GM12873 (cell line): ENCODE data around the gene PLEKHM1.

ENCODE experiments used
- TF ChIP-seq, protein P1 (sequence below): IDR thresholded peaks from 2 replicates; pipeline ENCODE4 v1.5.1; 2012; ENCODE audit warnings: low read depth, mild to moderate bottlenecking, moderate library complexity, low read length, control low read depth; ENCODE audit not compliant: insufficient read depth; ENCODE audit errors: missing control alignments

PLEKHM1 gene

DNA sequence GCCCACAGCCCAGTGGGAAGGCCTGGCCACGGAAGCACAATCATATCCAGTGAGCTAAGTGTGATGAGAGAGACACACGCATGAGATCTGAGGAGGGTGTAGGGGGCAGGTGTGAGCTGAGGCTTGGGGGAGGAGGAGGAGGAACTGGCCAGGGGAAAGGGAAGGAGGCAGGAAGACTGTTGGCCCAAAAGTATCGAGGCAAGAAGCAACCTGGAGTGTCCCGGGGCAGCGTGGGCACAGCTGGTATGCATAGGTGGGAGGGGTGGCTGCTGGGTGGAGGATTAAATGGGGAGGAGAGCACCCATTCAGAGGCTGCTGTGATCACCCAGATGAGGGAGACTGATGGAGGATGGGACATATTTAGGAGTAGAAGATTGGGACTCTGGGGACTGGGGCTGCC lies 99.2 kb downstream of the PLEKHM1 start:
- TF ChIP-seq, protein P1, sequence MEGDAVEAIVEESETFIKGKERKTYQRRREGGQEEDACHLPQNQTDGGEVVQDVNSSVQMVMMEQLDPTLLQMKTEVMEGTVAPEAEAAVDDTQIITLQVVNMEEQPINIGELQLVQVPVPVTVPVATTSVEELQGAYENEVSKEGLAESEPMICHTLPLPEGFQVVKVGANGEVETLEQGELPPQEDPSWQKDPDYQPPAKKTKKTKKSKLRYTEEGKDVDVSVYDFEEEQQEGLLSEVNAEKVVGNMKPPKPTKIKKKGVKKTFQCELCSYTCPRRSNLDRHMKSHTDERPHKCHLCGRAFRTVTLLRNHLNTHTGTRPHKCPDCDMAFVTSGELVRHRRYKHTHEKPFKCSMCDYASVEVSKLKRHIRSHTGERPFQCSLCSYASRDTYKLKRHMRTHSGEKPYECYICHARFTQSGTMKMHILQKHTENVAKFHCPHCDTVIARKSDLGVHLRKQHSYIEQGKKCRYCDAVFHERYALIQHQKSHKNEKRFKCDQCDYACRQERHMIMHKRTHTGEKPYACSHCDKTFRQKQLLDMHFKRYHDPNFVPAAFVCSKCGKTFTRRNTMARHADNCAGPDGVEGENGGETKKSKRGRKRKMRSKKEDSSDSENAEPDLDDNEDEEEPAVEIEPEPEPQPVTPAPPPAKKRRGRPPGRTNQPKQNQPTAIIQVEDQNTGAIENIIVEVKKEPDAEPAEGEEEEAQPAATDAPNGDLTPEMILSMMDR: no peak

DNA sequence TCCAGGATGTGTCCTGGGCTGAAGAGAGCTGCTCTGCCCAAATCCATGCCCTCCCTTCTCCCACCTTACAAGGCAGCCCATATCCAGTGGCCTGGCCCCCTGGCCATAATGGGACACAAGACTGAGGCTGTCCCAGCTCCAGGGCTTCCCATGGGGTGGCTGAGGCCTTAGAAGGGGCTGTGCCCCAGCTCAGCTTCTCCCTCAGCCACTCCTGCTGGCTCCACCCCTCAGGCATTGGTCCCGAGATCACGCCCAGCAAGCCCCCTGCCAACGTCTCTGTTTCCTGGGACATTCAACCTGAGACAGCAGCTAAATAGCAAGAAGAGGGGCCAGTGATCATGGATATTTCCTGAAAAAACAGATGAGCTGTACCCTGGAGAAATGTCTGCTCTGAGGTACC lies 101.2 kb downstream of the PLEKHM1 start:
- TF ChIP-seq, protein P1: no peak

DNA sequence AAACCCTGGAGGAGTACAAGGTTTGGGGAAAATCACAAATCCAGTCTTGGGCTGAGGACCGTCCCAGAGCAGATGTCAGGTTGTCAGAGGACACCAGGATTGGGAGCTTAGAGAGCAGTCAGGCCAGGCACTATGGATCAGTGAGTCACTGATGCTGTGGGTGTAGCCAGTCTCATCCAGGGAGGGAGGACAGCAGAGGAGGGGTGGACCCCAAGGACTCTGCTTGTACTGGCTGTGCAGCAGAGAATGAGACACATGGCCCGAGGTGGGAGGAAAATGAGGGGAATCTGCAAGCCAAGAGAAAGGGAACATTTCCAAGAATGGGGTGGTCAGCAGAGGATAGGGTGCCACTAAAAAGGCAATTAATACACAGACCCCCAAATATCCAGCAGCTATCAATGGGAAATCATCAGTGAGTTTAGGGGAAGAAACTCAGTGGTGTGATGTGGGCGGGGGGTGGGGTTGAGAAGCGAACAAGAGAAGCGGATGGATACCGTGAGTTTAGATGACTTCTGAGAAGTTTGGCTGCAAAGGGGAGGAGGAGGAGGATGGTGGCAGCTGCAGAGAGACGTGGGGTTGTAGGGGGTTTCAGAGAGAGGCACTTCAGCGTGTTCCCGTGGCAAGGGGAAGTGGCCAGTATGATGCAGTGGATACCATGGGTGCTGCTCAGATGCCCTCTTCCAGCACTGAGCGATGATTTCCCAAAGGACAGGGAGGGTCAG lies 101.8 kb downstream of the PLEKHM1 start:
- TF ChIP-seq, protein P1: no peak

DNA sequence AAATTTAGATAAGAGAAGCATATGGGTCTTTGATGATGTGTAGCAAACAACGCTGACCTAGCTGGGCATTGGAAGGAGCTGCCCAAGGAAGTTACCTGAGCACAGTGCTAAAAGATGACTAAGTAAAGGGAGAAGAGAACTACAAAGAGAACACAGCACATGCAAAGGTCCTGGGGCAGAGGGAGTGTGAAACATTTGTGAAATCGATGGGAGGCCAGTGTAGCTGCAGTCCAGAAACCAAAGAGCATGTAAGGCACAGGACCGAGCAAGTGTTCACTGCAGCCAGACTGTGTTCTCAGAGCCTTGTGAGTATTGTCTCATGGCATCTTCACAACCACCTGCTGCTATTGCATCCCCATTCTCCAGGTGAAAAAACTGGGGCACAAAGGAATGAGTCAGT lies 102.8 kb downstream of the PLEKHM1 start:
- TF ChIP-seq, protein P1: no peak

DNA sequence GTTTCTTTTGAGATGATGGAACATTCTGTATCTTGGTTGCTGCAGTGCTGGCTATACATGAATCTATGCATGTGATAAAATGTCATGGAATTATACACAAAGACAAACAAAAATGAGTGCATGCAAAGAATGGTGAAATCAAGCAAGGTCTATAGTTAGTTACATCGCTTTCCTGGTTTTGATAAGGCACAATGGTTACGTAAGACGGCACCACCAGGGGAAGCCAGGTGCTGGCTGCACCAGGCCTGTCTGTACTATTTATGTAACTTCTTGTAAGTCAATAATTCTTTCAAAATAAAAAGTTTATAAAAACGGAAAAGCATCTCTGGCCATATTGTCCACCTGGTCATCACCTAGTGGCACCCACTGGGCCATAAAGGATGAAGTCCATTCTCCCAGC lies 104.3 kb downstream of the PLEKHM1 start:
- TF ChIP-seq, protein P1: no peak
